ENCODE results near the gene BPIFB1. TPM values are rescaled to one million over a fixed set of nuclear protein-coding genes. Genes with fewer than 3 reads are reported as not detected.

The BPIFB1 gene
- total RNA-seq = 158 TPM

GRCh38 chr20:33282991-33283555 lies at the start of gene BPIFB1:
Gene BPIFB1, plus strand, starts transcription at chr20:33283214. Its CDS starts 2,860 bp downstream, at chr20:33286074.
- no peak for DNase-seq

- DNase-seq = no peak
These were observed 49.0 kb upstream of the BPIFB1 start for GRCh38 chr20:33234050-33234449.

GRCh38 chr20:33235696-33236095 lies 47.3 kb upstream of the BPIFB1 start, which contains the start of gene BPIFA1:
Gene BPIFA1, plus strand, starts transcription at chr20:33235996. Its CDS starts 1,716 bp downstream, at chr20:33237712.
- DNase-seq = no peak

GRCh38 chr20:33236351-33236750 lies 46.7 kb upstream of the BPIFB1 start:
- no peak for DNase-seq

- DNase-seq = no peak
These were observed 45.0 kb upstream of the BPIFB1 start for GRCh38 chr20:33237989-33238388.

- DNase-seq = no peak
These were observed 43.6 kb upstream of the BPIFB1 start for GRCh38 chr20:33239418-33239817.

- DNase-seq = no peak
These were observed 42.9 kb upstream of the BPIFB1 start for GRCh38 chr20:33239979-33240736.

- no peak for DNase-seq
These were observed 42.1 kb upstream of the BPIFB1 start for GRCh38 chr20:33240923-33241322.

GRCh38 chr20:33242319-33243100 lies 40.5 kb upstream of the BPIFB1 start:
- no peak for DNase-seq

- DNase-seq = no peak
These were observed 36.9 kb upstream of the BPIFB1 start for GRCh38 chr20:33246077-33246476.

- peak; percentile 19 for DNase-seq
These were observed 33.6 kb upstream of the BPIFB1 start for GRCh38 chr20:33249456-33249855.

- no peak for DNase-seq
These were observed 32.3 kb upstream of the BPIFB1 start for GRCh38 chr20:33250666-33251065.

GRCh38 chr20:33251496-33251895 lies 31.5 kb upstream of the BPIFB1 start:
- DNase-seq = no peak

- DNase-seq = no peak
These were observed 30.6 kb upstream of the BPIFB1 start for GRCh38 chr20:33252460-33252859.

GRCh38 chr20:33255005-33255404 lies 28.0 kb upstream of the BPIFB1 start:
- no peak for DNase-seq

- no peak for DNase-seq
These were observed 25.8 kb upstream of the BPIFB1 start for GRCh38 chr20:33257237-33257636.

- DNase-seq = no peak
These were observed 23.6 kb upstream of the BPIFB1 start for GRCh38 chr20:33259371-33259770.

GRCh38 chr20:33261465-33261864 lies 21.5 kb upstream of the BPIFB1 start:
- no peak for DNase-seq

GRCh38 chr20:33262658-33263065 lies 20.4 kb upstream of the BPIFB1 start:
- peak; percentile 70 for DNase-seq

GRCh38 chr20:33263784-33264183 lies 19.2 kb upstream of the BPIFB1 start:
- no peak for DNase-seq

- DNase-seq = no peak
These were observed 15.3 kb upstream of the BPIFB1 start for GRCh38 chr20:33267701-33268100.

- no peak for DNase-seq
These were observed 10.7 kb upstream of the BPIFB1 start for GRCh38 chr20:33272155-33272873.

Measured in tongue (tissue), 2 donors.